A549 (cell line): ENCODE results near the gene RNF141.

Experiments
- EP300 ChIP-seq, 2 experiments: fragments of >200 bp; sonication (Bioruptor Twin); formaldehyde crosslinking; IDR thresholded peaks; 2 replicates in 1 of 2; 3 replicates in 1 of 2; pipeline ENCODE4 v1.6.1; 2016 to 2017
- HDAC2 ChIP-seq: fragments of 200-600 bp; sonication (generic); IDR thresholded peaks from 2 replicates; pipeline ENCODE4 v1.6.1; 2016
- MAFK ChIP-seq: fragments of 450-650 bp; IDR thresholded peaks from 2 replicates; pipeline ENCODE4 v1.6.1; 2014; ENCODE audit not compliant: partially characterized antibody
- NFE2L2 ChIP-seq: fragments of 150-350 bp; conservative IDR thresholded peaks from 2 replicates; pipeline ENCODE4 v1.6.1; 2014; ENCODE audit warnings: low read length
- PHF8 ChIP-seq: fragments of 200-600 bp; sonication (generic); IDR thresholded peaks from 2 replicates; pipeline ENCODE4 v1.6.1; 2016; ENCODE audit warnings: low read depth, mild to moderate bottlenecking, antibody characterized with exemption, moderate library complexity, borderline replicate concordance
- POLR2A ChIP-seq: IDR thresholded peaks from 2 replicates; pipeline ENCODE4 v1.6.1; 2012; ENCODE audit warnings: mild to moderate bottlenecking, low read length
- RAD21 ChIP-seq, 2 experiments: fragments of >200 bp in 1 of 2; sonication (Bioruptor Twin) in 1 of 2; formaldehyde crosslinking in 1 of 2; IDR thresholded peaks in 1 of 2; conservative IDR thresholded peaks in 1 of 2; 2 replicates in 1 of 2; 3 replicates in 1 of 2; pipeline ENCODE4 v1.6.1; 2012 to 2018; ENCODE audit warnings: inconsistent platforms in 1 of 2
- RARB ChIP-seq: fragments of 250-450 bp; sonication (Bioruptor Pico); IDR thresholded peaks from 2 replicates; pipeline ENCODE4 v1.8.0; 2021; ENCODE audit warnings: mild to moderate bottlenecking, moderate library complexity
- ZFP36 ChIP-seq: fragments of 450-650 bp; IDR thresholded peaks from 2 replicates; pipeline ENCODE4 v1.6.1; 2014; ENCODE audit warnings: borderline replicate concordance; ENCODE audit not compliant: partially characterized antibody
- ZSCAN20 ChIP-seq: fragments of 250-450 bp; sonication (Bioruptor Pico); IDR thresholded peaks from 2 replicates; pipeline ENCODE4 v1.8.0; 2022; ENCODE audit warnings: mild to moderate bottlenecking, moderate library complexity
- TF ChIP-seq, protein P1 (sequence below): fragments of >200 bp; sonication (Bioruptor Twin); formaldehyde crosslinking; IDR thresholded peaks from 3 replicates; pipeline ENCODE4 v1.5.1; 2016
- TF ChIP-seq, protein P2 (sequence below): fragments of >200 bp; sonication (Bioruptor Twin); formaldehyde crosslinking; IDR thresholded peaks from 3 replicates; pipeline ENCODE4 v1.6.1; 2016
- TF ChIP-seq, protein P3 (sequence below): IDR thresholded peaks from 2 replicates; pipeline ENCODE4 v1.6.1; 2012
- TF ChIP-seq, protein P4 (sequence below): fragments of 250-450 bp; sonication (Bioruptor Pico); IDR thresholded peaks from 2 replicates; pipeline ENCODE4 v1.5.0; 2021; ENCODE audit warnings: mild to moderate bottlenecking, moderate library complexity, borderline replicate concordance

- TF ChIP-seq, protein P1, sequence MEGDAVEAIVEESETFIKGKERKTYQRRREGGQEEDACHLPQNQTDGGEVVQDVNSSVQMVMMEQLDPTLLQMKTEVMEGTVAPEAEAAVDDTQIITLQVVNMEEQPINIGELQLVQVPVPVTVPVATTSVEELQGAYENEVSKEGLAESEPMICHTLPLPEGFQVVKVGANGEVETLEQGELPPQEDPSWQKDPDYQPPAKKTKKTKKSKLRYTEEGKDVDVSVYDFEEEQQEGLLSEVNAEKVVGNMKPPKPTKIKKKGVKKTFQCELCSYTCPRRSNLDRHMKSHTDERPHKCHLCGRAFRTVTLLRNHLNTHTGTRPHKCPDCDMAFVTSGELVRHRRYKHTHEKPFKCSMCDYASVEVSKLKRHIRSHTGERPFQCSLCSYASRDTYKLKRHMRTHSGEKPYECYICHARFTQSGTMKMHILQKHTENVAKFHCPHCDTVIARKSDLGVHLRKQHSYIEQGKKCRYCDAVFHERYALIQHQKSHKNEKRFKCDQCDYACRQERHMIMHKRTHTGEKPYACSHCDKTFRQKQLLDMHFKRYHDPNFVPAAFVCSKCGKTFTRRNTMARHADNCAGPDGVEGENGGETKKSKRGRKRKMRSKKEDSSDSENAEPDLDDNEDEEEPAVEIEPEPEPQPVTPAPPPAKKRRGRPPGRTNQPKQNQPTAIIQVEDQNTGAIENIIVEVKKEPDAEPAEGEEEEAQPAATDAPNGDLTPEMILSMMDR = no peak
- TF ChIP-seq, protein P2, sequence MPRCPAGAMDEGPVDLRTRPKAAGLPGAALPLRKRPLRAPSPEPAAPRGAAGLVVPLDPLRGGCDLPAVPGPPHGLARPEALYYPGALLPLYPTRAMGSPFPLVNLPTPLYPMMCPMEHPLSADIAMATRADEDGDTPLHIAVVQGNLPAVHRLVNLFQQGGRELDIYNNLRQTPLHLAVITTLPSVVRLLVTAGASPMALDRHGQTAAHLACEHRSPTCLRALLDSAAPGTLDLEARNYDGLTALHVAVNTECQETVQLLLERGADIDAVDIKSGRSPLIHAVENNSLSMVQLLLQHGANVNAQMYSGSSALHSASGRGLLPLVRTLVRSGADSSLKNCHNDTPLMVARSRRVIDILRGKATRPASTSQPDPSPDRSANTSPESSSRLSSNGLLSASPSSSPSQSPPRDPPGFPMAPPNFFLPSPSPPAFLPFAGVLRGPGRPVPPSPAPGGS = no peak
- TF ChIP-seq RAD21 (conservative IDR thresholded peaks at IDR 0.05 in 1 of 2, IDR thresholded peaks at IDR 0.05 in 1 of 2) = no peak
- no peak for TF ChIP-seq PHF8
- TF ChIP-seq ZSCAN20 (CRISPR knock-in tag) = no peak
- no peak for TF ChIP-seq HDAC2
- TF ChIP-seq POLR2A = no peak
- TF ChIP-seq MAFK = no peak
- TF ChIP-seq RARB (CRISPR knock-in tag) = no peak
- no peak for TF ChIP-seq ZFP36
- TF ChIP-seq EP300 (IDR thresholded peaks at IDR 0.05) = no peak
- TF ChIP-seq, protein P3, sequence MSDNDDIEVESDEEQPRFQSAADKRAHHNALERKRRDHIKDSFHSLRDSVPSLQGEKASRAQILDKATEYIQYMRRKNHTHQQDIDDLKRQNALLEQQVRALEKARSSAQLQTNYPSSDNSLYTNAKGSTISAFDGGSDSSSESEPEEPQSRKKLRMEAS = no peak
- TF ChIP-seq, protein P4, sequence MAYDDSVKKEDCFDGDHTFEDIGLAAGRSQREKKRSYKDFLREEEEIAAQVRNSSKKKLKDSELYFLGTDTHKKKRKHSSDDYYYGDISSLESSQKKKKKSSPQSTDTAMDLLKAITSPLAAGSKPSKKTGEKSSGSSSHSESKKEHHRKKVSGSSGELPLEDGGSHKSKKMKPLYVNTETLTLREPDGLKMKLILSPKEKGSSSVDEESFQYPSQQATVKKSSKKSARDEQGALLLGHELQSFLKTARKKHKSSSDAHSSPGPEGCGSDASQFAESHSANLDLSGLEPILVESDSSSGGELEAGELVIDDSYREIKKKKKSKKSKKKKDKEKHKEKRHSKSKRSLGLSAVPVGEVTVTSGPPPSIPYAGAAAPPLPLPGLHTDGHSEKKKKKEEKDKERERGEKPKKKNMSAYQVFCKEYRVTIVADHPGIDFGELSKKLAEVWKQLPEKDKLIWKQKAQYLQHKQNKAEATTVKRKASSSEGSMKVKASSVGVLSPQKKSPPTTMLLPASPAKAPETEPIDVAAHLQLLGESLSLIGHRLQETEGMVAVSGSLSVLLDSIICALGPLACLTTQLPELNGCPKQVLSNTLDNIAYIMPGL (CRISPR knock-in tag) = no peak
- TF ChIP-seq NFE2L2 = no peak
Observed at GRCh38 chr11:10498426-10499250, 42.3 kb downstream of the RNF141 start.
